HG02763 (cell line): ENCODE data around the gene RASSF6.
A peak's percentile ranks its signal among the peaks of the same experiment; 100 is the strongest.
"Not testable (repeated sequence)": the region's sequence is repeated elsewhere in the genome, so short reads cannot be mapped to it uniquely, and the experiment has no call there.

ENCODE experiments used
- ATAC-seq: cut with Tn5 transposase; IDR thresholded peaks from one replicate; pipeline ENCODE4 v1.9.1; 2021; ENCODE audit warnings: mild to moderate bottlenecking, moderate library complexity; ENCODE audit not compliant: unreplicated experiment

The RASSF6 gene, protein sequence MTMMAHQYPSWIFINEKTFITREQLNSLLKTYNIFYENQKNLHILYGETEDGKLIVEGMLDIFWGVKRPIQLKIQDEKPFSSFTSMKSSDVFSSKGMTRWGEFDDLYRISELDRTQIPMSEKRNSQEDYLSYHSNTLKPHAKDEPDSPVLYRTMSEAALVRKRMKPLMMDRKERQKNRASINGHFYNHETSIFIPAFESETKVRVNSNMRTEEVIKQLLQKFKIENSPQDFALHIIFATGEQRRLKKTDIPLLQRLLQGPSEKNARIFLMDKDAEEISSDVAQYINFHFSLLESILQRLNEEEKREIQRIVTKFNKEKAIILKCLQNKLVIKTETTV

GRCh38 chr4:73620115-73620792 is at the start of gene RASSF6:
Gene RASSF6, minus strand, starts transcription at chr4:73620436. Its CDS starts 8,641 bp downstream, at chr4:73611795.
- ATAC-seq = peak; percentile 94

DNA sequence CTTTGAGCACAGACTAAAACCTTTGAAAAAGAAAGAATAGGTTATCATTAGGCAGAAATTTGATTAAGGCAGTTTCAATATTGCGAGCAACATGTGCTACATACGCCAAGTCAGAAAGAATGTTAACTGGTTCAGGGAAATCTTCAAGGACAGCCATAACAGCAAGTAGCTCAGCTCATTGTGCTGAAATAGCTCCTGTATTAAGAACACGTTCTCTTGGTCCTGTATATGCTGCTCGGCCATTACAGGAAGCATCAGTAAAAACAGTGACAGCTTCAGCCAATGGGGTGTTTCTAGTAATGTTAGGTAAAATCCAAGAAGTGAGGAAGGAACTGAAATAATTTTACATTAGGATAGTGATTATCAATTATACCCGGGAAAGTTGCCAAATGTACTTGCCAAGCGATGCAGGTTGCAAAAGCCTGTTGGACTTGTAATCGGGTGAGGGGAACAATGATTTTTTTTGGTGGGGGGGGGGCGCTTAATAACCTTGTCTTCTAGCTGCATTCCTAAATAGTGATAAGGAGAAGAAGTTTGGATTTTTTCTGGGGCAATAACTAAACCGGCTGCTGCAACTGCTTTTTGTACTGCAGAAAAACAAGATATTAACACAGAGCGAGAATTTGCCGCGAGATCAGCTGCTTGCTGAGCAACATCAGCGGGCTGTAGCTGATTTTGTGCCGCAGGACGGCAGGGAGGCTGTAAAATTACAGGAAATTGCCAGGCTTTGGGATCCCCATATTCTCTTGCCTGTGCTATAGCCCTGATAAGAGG is 49.4 kb upstream of the RASSF6 start:
- no peak for ATAC-seq

DNA sequence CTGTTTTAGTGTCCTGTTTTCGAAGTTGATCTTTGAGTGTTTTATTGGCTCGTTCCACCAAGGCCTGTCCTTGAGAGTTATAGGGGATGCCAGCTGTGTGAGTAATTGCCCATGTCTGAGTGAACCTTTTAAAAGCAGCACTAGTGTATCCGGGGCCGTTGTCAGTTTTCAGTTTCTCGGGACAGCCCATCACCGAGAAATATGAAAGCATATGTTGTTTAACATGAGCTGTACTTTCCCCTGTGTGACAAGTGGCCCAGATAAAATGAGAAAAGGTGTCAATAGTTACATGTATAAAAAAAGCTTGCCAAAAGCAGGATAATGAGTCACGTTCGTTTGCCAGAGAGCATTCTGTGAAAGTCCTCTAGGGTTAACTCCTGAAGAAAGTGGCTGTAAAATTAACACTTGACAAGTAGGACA is 48.6 kb upstream of the RASSF6 start:
- ATAC-seq = no peak

GRCh38 chr4:73665924-73666323 is 45.7 kb upstream of the RASSF6 start:
- ATAC-seq = not testable (repeated sequence)

GRCh38 chr4:73664470-73664869 is 44.2 kb upstream of the RASSF6 start:
- no peak for ATAC-seq

- ATAC-seq = no peak
Observed at GRCh38 chr4:73663576-73663975, 43.3 kb upstream of the RASSF6 start.

DNA sequence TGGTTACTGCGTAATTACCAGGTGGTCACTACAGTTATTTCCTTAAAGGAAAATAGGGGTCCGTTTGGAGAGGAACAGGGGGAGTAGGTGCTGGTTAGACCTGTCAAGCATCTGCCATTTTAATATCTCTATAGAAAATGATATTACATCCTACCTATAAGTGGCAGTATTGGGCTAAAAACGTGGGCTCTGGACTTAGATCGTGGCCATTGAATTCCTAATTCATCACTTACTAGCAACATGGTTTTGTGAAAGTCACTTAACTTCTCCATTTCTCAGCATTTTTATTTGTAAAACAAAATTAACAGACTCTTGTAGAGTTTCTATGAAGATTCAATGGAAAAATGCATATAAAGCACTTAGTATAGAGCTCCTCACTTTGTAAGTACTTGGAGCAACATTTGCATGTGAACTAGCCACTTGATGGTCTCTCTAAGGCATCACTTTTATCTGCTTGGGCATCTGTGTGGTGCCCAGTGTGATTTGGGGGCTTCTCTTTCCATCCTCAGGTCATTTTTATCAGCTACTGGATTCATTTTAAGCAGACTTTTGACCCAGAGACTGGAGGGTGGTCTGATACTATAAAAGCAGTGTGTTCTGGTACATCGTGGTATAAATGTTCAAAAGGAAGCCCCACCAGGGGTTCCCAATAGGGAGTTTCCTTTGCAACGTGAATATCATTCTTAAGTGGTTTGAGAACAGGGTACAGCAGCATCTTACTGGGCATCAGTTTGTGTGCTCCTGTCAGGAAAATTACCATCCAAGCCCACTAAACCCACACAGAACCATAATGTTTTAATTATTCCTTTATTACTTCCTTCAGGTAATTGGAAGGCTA is 42.7 kb upstream of the RASSF6 start:
- no peak for ATAC-seq

DNA sequence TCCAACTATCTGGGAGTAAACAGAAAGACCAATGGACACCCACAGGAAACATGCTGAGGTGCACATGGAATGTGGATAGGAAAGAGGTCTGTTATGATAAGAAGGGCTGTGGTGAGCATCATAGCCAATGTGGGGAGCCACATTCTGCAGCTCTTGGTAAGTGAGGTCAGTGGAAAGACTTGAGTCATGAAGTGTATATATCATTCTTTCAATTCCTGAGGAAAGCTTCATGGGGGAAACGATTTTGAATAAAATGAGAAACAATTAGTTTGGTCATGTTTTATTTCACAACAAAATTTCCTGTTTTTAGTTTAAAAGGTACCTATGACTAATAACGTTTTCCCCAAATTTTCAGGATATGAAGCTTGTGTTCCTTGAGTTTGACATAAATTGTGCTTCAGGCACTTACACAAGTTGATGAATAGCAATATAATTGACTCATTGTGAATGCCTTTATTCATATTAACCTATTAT is 41.4 kb upstream of the RASSF6 start:
- ATAC-seq = no peak

- no peak for ATAC-seq
Observed at GRCh38 chr4:73660808-73661207, 40.6 kb upstream of the RASSF6 start.

DNA sequence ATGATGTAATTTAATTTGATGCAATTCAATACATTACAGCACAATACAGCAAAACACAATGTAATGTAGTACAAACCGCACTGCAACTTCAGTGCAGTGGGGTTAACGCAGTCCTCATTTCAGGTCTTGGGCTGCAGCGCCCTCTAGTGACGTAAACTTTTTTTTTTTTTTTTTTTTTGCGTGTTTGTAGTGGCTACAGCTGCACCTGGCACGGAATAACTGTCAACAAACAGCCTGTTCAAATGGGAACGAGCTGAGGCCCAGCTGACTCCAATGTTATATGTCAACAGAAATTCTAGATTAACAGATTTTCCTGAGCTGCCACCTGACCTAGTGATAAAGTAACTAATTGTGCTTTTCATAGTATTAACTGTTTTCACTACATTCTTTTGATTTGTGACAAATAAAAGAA is 33.5 kb upstream of the RASSF6 start:
- ATAC-seq = peak; percentile 70

- ATAC-seq = no peak
Observed at GRCh38 chr4:73650250-73650649, 30.0 kb upstream of the RASSF6 start.

GRCh38 chr4:73648478-73648877 is 28.2 kb upstream of the RASSF6 start:
- no peak for ATAC-seq

DNA sequence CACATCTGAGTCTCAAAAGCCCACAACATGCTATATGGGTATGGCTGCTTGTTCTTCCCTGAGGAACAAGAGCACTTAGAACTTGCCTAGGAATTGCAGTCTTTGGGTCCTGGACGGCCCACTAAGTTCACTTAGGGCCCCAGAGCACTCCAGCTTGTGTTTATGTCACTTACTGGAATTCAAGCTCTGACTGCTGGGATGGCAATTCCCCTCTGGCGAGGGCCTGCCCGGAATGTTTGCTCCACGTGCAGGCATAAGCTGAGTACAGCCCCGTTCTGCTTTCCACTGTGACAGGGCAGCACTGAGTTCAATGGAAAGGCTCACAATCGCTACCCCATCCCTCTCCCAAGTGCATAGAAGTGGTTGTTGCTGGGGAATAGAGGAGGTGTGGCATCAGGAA is 25.9 kb upstream of the RASSF6 start:
- ATAC-seq = no peak

DNA sequence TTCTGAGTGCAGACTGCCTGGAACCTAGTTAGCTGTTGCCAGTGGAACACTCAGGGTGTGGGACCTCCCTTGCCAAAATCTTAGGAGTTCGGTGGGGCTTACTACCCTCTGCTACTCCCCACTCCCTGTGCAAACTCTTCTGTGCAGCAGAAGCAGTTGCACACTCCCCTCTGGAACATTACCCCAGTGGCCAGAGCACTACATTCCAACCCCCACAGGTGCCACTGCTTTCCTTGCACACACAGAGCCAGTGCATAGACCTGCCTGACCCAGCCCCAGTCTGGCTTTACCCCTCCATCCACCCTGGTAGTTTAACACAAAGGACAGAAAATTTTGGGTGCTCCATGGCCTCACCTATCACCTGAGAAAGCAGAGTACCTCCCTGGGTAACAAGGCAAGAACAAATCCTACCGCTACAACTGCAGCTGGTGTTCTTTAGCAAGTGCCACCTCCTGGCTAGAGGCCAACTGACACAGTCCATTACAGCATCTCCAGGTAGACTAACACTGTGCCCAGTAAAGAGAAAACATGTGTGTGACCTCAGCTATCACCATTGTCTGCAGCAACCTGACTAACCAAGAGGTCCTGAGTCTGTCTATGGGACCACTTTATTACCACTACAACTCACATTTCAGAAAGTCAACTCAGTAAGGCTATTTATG is 11.5 kb upstream of the RASSF6 start:
- no peak for ATAC-seq

DNA sequence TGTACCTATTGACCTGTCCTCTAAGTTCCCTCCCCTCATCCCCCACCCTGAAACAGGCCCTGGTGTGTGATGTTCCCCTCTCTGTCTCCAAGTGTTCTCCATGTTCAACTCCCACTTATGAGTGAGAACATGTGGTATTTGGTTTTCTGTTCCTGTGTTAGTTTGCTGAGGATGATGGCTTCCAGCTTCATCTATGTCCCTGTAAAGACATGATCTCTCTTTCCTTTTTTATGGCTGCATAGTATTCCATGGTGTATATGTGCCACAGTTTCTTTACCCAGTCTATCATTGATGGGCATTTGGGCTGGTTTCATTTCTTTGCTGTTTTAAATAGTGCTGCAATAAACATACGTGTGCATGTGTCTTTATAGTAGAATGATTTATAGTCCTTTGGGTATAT is 8.6 kb upstream of the RASSF6 start:
- ATAC-seq = not testable (repeated sequence)

- ATAC-seq = no peak
Observed at GRCh38 chr4:73621357-73621756, 1.1 kb upstream of the RASSF6 start.

GRCh38 chr4:73619346-73619745 is 890 bp downstream of the RASSF6 start:
- ATAC-seq = no peak

- ATAC-seq = no peak
Observed at GRCh38 chr4:73617256-73617655, 3.0 kb downstream of the RASSF6 start.

DNA sequence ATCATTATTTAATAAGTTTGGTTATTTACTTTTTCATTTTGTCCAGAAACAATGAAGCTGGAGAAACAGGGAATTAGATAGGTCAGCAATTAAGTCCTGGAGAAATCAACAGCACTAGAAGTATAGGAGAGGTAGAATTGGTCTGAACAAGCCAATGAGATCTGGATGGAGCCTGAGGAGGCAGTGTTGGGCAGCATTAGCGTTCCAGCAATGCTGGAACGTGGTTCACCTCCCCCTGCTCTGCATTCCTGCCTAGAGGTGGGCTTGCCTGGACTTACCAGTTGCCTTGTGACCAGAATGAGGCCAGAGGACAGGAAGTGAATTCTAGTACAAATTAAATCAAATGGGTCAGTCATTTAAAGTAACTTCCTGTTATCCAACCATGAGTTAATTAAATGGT is 4.6 kb downstream of the RASSF6 start:
- ATAC-seq = no peak

DNA sequence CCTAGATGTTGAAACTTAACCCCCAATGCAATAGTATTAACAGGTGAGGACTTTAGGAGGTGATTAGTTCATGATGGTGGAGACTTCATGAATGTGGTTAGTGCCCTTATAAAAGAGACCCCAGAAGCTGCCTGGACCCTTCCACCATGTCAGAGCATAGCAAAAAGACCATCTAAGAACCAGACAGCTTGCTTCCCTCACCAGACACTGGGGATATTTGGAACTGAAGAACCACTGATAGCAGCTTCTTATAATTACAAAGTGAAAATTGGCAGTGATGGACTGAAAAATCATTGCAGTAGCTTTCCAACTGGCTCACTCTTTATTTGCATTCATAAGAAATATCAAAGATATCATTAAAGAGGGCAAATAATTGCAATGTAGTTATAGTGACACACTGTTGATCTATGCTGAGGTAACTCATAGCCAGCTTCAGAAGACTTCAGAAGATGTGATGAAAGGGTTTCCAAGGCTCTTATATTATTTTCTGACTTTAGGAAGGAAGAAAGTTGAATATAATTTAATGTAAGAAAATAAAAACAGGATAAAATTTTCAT is 5.8 kb downstream of the RASSF6 start:
- ATAC-seq = no peak
